Esophagus muscularis mucosa (tissue), 4 donors: ENCODE measurements around the gene ADAT3. TPM values are rescaled to one million over a fixed set of nuclear protein-coding genes. Genes with fewer than 3 reads are reported as not detected.

Experiments
- DNase-seq: peaks from one replicate; pipeline ENCODE4 v3.0.0-alpha.2; 2017; ENCODE audit errors: extremely low spot score
- H3K27ac ChIP-seq, 4 donors: fragments of 200-600 bp; sonication (generic); replicated peaks in 1 of 4; 1 replicate in 3 of 4; 2 replicates in 1 of 4; pipeline ENCODE4 v1.5.1; 2016 to 2019; ENCODE audit warnings: mild to moderate bottlenecking in 1 of 4
- H3K27me3 ChIP-seq, 4 donors: fragments of 200-600 bp; sonication (generic); one replicate each; pipeline versions ENCODE4 v1.5.1 to v1.6.0; 2016 to 2019
- H3K36me3 ChIP-seq, 4 donors: fragments of 200-600 bp; sonication (generic); one replicate each; pipeline ENCODE4 v1.5.1; 2016 to 2019
- H3K4me1 ChIP-seq, 4 donors: fragments of 200-600 bp; sonication (generic); one replicate each; pipeline ENCODE4 v1.5.1; 2016 to 2019
- H3K4me3 ChIP-seq, 4 donors: fragments of 200-600 bp; sonication (generic); 1 replicate in 2 of 4; 2 replicates in 2 of 4; pipeline ENCODE4 v1.5.1; 2016 to 2019; ENCODE audit warnings: mild to moderate bottlenecking in 4 of 4, moderate library complexity in 1 of 4
- H3K9me3 ChIP-seq, 4 donors: fragments of 200-600 bp; sonication (generic); 1 replicate in 3 of 4; 2 replicates in 1 of 4; pipeline ENCODE4 v1.5.1; 2016 to 2019
- CTCF ChIP-seq, 3 experiments: fragments of 200-600 bp in 2 of 3; fragments of 450-650 bp in 1 of 3; sonication (generic) in 2 of 3; IDR thresholded peaks; one replicate each; pipeline ENCODE4 v1.5.1; 2017 to 2019; ENCODE audit warnings: antibody characterized with exemption in 3 of 3, mild to moderate bottlenecking in 2 of 3, moderate library complexity in 1 of 3
- EP300 ChIP-seq: sonication (generic); formaldehyde crosslinking; IDR thresholded peaks from one replicate; pipeline ENCODE4 v1.6.1; 2017; ENCODE audit warnings: antibody characterized with exemption
- POLR2A ChIP-seq: fragments of 450-650 bp; IDR thresholded peaks from one replicate; pipeline ENCODE4 v1.6.1; 2017; ENCODE audit warnings: antibody characterized with exemption, moderate library complexity, mild to moderate bottlenecking, low read depth
- POLR2AphosphoS5 ChIP-seq, 2 donors: sonication (generic); formaldehyde crosslinking; IDR thresholded peaks; one replicate each; pipeline ENCODE4 v1.6.1; 2017; ENCODE audit warnings: antibody characterized with exemption in 2 of 2
- WGBS: methylation state at CpG from one replicate; pipeline ENCODE4 v1.1.5; 2018; 5-methylcytosine and 5-hydroxymethylcytosine counted together
- intact Hi-C: fragments of 100-400 bp; cut with DNase I; formaldehyde crosslinking; loops from one replicate; pipeline ENCODE4 v1.15.1; 2023
- total RNA-seq, 4 donors: library from RNA; depleted of rRNA; stranded (reverse); fragments of >200 nt; gene quantifications; one replicate each; pipeline versions ENCODE4 v1.1.0 to v1.2.1, GENCODE V29; 2016

The ADAT3 gene
- total RNA-seq = 1 to 10 TPM; 3.8 to 5.6 (median 4.4) TPM

- DNase-seq = peak; percentile 99
- intact Hi-C loops = no loop called here
- Histone ChIP-seq H3K9me3 (no peaks in the 10 kb centered on the region), H3K27me3 (no peaks in the 10 kb centered on the region), H3K36me3 (peaks cover 0 to 6% (median 0%) of the 10 kb centered on the region in 4 donors), H3K4me3 (peak within 1 kb of the TSS; percentile 71 to 94 (median 83)), H3K4me1 (peaks cover 14 to 61% (median 47%) of the 10 kb centered on the region in 4 donors), H3K27ac (peak within 1 kb of the TSS; percentile 86 to 89 (median 86))
- 0% methylated on average over 36 of the region's 92 CpGs for WGBS
- peak in 1 of 3 experiments; percentile 20 for TF ChIP-seq CTCF (IDR thresholded peaks at IDR 0.05)
- no peak for TF ChIP-seq EP300
- peak; percentile 92 to 94 for TF ChIP-seq POLR2AphosphoS5 (IDR thresholded peaks at IDR 0.05)
- TF ChIP-seq POLR2A = peak; percentile 43
These were observed at the start of gene ADAT3, which contains the start of gene SCAMP4 for GRCh38 chr19:1905110-1905862. Gene ADAT3 (plus strand): TSS chr19:1905399. CDS start chr19:1912048, 6,649 bp downstream. Gene SCAMP4 (plus strand): TSS chr19:1905399. CDS start chr19:1915020, 9,621 bp downstream.

GRCh38 chr19:1855828-1856255 lies 49.4 kb upstream of the ADAT3 start:
- Histone ChIP-seq H3K4me3 (peak overlapping the region; percentile 52 to 65 (median 54)), H3K36me3 (peaks cover 0 to 5% (median 0%) of the 10 kb centered on the region in 4 donors), H3K27me3 (peaks cover 0 to 85% (median 10%) of the 10 kb centered on the region in 4 donors), H3K27ac (peak overlapping the region; percentile 75 to 91 (median 86)), H3K4me1 (peaks cover 69 to 97% (median 94%) of the 10 kb centered on the region in 4 donors), H3K9me3 (no peaks in the 10 kb centered on the region)
- intact Hi-C loops = no loop called here
- 49% methylated on average over 5 of the region's 13 CpGs for WGBS
- no peak for DNase-seq
- TF ChIP-seq CTCF (IDR thresholded peaks at IDR 0.05) (no peak), POLR2AphosphoS5 (IDR thresholded peaks at IDR 0.05) (no peak), POLR2A (no peak), EP300 (no peak)

DNA sequence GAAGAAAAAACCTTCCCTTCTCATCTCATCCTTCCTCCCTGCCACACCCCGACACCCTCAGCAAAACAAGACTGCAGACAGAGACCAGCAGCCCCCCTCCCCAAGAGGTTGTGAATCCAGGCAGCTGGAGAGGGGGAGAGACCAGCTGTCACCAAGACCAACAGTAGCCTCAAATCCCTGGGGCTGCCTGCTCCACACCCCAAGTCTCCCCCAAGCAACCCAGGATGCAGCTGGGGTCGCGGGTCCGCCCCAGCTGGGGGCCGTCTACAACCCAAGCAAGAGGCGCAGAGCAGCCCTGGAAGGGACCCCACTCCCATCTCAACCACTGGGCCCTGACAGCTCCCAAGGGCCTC lies 48.9 kb upstream of the ADAT3 start:
- Histone ChIP-seq H3K9me3 (no peaks in the 10 kb centered on the region), H3K27ac (peak overlapping the region; percentile 75 to 91 (median 86)), H3K27me3 (peaks cover 0 to 87% (median 10%) of the 10 kb centered on the region in 4 donors), H3K4me1 (peaks cover 73 to 100% (median 98%) of the 10 kb centered on the region in 4 donors), H3K4me3 (peak overlapping the region; percentile 52 to 65 (median 54)), H3K36me3 (peaks cover 0 to 5% (median 0%) of the 10 kb centered on the region in 4 donors)
- TF ChIP-seq EP300 = no peak
- TF ChIP-seq POLR2AphosphoS5 (IDR thresholded peaks at IDR 0.05) = no peak
- TF ChIP-seq CTCF (IDR thresholded peaks at IDR 0.05) = no peak
- no peak for TF ChIP-seq POLR2A
- DNase-seq = no peak
- WGBS = 23% methylated on average over 3 of the region's 6 CpGs
- intact Hi-C loops = no loop called here

DNA sequence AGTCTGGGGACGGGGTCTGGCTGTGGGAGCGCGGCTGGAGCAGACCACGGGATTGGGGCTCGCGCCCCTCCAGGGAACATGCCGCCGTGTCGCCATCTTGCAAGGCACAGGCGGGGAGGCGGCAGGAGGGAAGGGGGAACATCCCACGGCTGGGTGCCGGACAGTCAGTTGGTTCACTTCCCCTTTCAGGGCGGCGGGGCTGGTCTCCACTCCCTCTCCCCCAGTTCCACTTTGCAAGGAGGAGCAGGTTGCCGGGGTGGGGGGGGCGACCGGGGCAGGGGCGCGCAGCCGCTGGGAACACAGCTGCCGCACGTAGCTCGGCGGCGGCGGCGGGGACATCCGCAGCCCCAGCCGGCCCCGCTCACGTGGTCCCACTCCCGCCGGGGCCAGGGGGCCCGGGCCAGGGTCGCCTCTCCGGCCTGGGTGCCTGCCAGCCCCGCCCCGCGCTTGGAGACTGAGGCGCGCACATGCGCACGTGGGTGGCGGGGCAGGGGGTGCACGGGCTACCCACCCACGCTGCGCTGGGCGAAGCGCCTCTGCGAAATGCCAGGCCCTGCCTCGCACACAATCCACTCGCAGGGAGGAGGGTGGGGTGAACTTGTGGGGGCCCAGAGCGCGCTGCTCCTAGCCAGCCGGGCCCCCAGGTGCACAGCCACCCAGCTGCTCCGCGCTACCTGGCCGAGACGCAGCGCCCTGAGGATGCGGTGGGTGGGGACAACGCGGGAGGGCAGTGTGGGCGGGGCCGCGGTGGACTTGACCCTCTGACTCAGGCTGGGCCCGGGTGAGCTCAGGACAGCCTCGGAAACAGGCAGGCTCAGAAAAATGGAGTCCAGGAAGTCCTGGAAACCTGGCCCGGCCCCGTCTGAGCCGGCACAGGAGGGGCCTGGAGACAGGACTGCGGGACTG lies 48.2 kb upstream of the ADAT3 start:
- Histone ChIP-seq H3K36me3 (peaks cover 0 to 5% (median 0%) of the 10 kb centered on the region in 4 donors), H3K9me3 (no peaks in the 10 kb centered on the region), H3K27ac (peak overlapping the region; percentile 75 to 91 (median 86)), H3K4me1 (peaks cover 77 to 100% (median 99%) of the 10 kb centered on the region in 4 donors), H3K27me3 (peaks cover 0 to 85% (median 10%) of the 10 kb centered on the region in 4 donors), H3K4me3 (peak overlapping the region; percentile 52 to 65 (median 54))
- 3% methylated on average over 22 of the region's 73 CpGs for WGBS
- DNase-seq = peak; percentile 96
- no peak for TF ChIP-seq POLR2A
- TF ChIP-seq POLR2AphosphoS5 (IDR thresholded peaks at IDR 0.05) = peak; percentile 26 to 56
- TF ChIP-seq EP300 = no peak
- no peak for TF ChIP-seq CTCF (IDR thresholded peaks at IDR 0.05)
- intact Hi-C loops = no loop called here
